Stimulated activated CD4-positive, alpha-beta T cell treated with anti-CD3 and anti-CD28 coated beads, Interleukin-4, amount 100 ng/mL, for 24 hours (primary cell): ENCODE data around the gene SELENOW.
"Not testable (repeated sequence)": the region's sequence is repeated elsewhere in the genome, so short reads cannot be mapped to it uniquely, and the experiment has no call there.

ENCODE experiments used
- DNase-seq: peaks from one replicate; pipeline ENCODE4 v3.0.0-alpha.2; 2020

The SELENOW gene

GRCh38 chr19:47756953-47757608 lies 21.4 kb upstream of the SELENOW start:
- DNase-seq, result no peak

- no peak for DNase-seq
Measured at GRCh38 chr19:47757617-47758442, 20.7 kb upstream of the SELENOW start.

DNA sequence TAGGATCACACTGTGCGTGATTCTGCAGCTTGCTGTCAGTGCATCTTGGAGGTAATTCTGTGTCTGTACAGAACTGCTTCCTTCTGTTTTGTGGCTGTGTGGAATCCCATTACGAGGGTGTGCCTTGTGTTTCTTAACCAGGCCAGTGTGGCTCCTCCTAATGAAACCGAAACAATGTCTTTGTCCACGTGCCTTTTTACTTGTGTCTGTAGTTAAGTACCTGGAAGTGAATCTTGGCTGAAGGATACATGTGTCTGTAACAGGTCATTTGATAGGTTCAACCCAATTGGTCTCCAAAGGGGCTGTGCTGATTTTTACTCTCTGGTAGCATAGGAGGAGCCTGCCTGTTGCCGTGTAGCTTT lies 20.1 kb upstream of the SELENOW start:
- no peak for DNase-seq

GRCh38 chr19:47760632-47760999 lies 17.9 kb upstream of the SELENOW start:
- DNase-seq, result no peak

- no peak for DNase-seq
Measured at GRCh38 chr19:47761566-47761965, 16.9 kb upstream of the SELENOW start.

DNA sequence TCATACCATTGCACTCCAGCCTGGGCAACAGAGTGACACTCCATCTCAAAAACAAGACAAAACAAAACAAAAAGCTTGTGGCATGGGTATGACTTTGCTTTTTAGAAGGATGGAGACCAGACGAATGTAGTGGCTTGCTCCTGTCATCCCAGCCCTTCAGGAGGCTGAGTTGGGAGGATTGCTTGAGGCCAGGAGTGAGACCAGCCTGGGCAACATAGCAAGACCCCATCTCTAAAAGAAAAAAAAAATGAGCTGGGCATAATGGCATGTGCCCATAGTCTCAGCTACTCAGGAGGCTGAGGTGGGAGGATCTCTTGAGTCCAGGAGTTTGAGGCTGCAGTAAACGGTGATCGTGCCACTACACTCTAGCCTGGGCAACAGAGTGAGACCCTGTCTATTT lies 16.4 kb upstream of the SELENOW start:
- DNase-seq, result no peak

- DNase-seq, result no peak
Measured at GRCh38 chr19:47762615-47763308, 15.7 kb upstream of the SELENOW start.

- DNase-seq, result not testable (repeated sequence)
Measured at GRCh38 chr19:47764705-47765104, 13.8 kb upstream of the SELENOW start.

DNA sequence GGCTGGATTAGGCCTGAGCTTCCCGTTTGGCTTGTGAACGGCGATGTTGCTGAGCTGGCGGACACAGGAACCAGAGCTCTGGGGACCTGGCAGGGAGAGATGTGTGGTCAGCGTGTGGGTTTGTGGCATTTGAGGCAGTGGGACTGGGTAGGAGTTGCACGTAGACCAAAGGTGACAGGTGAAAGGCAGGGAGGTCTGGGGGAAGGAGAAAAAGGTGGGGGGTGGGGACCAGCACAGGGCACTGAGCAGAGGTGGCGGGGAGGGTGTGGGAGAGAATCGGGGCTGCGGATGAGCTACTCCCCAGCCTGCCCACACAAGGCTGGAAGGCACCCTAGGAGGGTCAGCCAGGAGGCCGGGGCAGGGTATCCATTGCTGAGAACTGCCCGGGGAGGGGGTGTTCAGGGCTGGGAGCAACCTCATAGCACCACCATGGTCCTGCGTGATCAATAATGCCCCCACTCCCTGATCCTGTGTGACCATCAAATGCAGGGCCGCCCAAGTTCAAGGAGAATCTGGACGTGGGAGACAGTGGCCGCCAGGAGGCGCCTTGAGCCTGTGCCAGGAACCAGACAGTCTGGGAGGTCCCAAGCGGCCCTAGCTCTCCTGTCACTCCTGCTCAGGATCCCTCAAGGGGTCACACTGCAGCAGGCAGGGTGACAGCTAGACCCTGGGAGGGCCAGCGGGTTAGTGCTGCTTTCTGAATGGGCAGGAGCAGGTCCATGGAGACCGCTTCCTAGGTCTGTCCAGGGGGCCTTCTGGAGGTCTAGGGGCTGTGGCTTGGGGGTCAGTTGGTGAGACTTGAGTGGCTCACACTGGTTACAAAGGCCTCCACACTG lies 12.8 kb upstream of the SELENOW start:
- peak; percentile 44 for DNase-seq

DNA sequence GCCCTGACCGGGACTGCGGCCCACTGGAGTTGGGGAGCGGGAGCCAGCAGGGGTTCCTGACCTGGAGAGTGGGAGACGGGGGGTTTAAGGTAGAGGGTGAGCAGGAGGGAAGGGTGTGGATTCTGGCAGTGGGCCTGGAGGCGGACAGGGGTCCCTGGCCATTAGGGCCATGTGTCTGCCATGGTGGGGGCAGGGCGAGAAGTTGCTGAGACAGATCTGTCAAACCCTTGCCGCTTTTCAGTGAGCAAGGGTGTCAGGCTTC lies 12.2 kb upstream of the SELENOW start:
- no peak for DNase-seq

- DNase-seq, result no peak
Measured at GRCh38 chr19:47766670-47767069, 11.8 kb upstream of the SELENOW start.

DNA sequence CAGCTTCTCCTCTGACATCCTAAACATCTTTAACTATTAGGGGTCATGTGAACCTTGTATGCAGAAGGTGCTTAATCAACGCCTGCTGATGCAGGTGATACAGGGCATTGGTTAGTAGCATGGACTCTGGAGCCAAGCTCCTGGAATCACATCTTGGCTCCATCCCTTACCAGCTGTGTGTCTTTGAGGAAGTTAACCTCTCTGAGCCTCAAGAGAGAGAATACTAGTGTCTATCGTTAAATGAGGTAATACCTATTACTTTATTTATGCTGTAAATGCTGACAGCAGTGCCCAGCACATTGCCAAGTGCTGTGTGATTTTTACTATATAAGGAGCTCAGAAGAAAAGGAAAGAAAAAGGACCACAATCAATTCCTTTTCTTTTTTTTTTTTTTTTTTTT lies 11.2 kb upstream of the SELENOW start:
- no peak for DNase-seq

- DNase-seq, result no peak
Measured at GRCh38 chr19:47768604-47769003, 9.9 kb upstream of the SELENOW start.

DNA sequence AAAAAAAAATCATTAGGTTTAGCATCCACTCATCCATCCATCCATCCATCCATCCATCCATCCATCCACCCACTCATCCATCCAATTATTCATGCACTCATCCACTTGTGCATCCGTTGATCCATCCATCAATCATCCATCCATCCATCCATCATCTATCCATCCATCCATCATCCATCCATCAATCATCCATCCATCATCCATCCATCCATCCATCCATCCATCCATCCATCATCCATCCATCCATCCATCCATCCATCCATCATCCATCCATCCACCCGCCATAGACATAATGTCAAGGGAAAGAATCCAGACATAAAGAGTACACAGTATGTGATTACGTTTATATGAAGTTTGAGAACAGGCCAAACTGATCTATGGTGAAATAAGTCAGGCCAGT lies 9.0 kb upstream of the SELENOW start:
- no peak for DNase-seq

DNA sequence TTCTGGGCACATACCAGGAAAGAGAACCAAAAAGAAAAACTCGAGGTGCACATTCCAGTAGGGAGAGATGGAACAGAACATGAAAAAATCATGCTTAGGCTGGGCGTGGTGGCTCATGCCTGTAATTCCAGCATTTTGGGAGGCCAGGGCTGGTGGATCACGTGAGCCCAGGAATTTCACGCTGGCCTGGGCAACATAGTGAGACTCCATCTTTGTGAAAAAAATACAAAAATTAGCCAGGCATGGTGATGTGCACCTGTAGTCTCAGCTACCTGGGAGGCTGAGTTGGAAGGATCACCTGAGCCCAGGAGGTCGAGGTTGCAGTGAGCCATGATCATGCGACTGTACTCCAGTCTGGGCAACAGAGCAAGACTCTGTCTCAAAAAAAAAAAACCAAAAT lies 7.2 kb upstream of the SELENOW start:
- DNase-seq, result not testable (repeated sequence)

- no peak for DNase-seq
Measured at GRCh38 chr19:47776568-47776967, 1.9 kb upstream of the SELENOW start.

DNA sequence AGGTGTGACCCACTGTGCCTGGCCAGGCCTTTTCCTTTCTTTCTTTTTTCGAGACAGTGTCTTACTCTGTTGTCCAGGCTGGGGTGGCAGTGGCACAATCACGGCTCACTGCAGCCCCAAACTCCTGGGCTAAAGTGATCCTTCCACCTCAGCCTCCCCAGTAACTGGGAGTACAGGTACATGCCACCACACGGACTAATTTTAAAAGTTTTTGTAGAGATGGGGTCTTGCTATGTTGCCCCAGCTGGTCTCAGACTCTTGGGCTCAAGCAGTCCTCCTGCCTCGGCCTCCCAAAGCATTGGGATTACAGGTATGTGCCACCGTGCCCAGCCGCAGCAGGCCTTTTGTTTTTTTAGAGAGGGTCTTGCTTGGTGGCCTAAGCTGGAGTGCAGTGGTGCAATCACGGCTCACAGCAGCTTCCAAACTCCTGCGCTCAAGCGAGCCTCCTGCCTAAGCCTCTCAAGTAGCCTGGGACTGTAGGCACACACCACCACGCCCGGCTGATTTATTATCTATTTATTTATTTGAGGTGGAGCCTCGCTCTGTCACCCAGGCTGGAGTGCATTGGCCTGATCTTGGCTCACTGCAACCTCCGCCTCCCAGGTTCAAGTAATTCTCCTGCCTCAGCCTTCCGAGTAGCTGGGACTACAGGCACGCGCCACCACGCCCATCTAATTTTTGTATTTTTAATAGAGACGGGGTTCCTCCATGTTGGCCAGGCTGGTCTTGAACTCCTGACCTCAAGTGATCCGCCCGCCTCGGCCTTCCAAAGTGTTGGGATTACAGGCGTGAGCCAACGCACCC lies 1.1 kb upstream of the SELENOW start:
- not testable (repeated sequence) for DNase-seq

DNA sequence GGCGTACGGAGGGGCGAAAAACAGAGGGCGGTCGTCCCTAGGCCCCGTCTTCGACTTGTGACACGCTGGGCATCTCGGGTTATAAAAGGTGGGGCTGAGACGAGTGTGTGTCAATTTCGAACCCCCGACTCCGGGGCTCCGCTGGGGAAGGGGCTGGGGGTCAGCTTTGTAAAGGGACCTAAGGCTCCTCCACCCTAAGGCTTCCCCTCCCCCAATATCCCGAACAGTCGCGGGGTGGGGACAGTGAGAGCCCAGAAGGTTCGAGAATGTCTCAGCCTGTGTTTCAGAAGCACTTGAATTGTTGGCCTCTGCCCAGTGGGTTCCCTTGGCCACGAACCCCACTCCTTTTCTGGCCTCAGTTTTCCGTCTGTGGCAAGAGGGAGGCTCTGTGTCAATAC lies 450 bp downstream of the SELENOW start:
- DNase-seq, result peak; percentile 26

DNA sequence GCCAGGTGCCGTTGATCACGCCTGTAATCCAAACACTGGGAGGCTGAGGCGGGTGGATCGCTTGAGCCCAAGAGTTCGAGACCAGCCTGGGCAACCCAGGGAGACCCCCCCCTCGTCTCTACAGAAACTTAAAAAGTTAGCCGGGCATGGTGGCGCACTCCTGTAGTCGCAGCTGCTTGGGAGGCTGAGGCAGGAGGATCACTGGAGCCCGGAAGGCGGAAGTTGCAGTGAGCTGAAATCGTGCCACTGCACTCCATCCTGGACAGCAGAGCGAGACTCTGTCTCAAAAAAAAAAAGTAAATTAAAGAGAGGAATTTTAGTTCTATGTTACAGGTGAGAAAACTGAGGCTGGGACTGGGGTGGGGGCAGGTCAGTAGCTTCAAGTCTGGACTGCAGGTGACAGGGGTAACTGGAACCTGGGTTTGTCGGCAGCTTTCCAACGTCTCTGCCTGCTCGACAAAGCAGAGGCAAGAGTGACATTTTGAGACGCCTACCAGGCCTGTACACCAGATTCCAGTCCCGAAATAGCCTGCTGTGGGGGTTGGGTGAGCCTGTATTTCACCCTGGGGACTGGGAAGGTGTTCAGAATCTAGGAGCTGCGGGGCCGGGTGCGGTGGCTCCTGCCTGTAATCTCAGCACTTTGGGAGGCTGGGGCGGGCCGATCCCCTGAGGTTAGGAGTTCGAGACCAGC lies 1.2 kb downstream of the SELENOW start:
- no peak for DNase-seq

DNA sequence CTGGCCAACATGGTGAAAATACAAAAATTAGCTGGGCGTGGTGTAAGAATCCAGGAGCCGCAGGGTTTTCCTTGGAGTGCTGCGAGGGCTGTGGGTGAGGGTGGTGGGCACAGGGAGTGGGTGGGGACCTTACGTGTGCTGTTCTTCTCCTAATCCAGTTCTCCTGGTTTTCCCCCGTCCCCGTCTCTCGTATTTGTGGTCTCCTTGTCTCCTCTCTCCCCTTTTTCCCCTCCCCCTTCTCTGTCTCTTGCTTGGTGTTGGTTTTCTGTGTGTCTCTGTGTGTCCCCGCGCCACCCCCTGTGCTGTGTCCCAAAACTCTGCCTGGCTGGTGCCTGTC lies 1.7 kb downstream of the SELENOW start:
- no peak for DNase-seq

DNA sequence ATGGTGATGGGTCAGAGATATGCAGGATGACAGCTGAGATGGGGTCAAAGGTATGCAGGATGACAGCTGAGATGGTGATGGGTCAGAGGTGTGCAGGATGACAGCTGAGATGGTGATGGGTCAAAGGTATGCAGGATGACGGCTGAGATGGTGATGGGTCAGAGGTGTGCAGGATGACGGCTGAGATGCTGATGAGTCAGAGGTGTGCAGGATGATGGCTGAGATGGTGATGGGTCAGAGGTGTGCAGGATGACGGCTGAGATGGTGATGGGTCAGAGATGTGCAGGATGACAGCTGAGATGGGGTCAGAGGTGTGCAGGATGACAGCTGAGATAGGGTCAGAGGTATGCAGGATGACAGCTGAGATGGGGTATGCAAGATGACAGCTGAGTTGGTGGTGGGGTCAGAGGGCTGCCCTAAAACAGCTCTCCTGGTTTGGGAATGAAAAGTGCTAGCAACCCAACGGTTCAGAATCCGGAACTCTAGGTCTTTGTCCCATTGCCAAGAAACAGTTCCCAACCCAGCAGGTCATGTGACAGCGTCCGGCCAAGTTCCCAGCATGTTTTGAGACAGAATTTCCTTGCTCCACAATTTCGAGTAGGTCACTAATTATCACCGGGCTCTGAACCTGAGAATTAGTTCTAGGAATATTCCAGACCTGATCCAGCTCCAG lies 3.2 kb downstream of the SELENOW start:
- no peak for DNase-seq

- DNase-seq, result no peak
Measured at GRCh38 chr19:47786566-47786965, 8.1 kb downstream of the SELENOW start.
